ENCODE measurements around the gene RING1. TPM values are rescaled to one million over a fixed set of nuclear protein-coding genes. Genes with fewer than 3 reads are reported as not detected.
A peak's percentile ranks its signal among the peaks of the same experiment; 100 is the strongest.

Gene RING1
- total and polyA plus RNA-seq, 10 of the 15 experiments (the other 5 are each of a cell fraction or from before 2014, with no cell fraction given), result 2.0 to 27.2 (median 15.8) TPM

GRCh38 chr6:33241968-33242367, 33.7 kb downstream of the RING1 start (continued):
- TF ChIP-seq BHLHE40 (IDR thresholded peaks at IDR 0.05; ENCODE audit: borderline replicate concordance in 1 of 2, low read depth in 2 of 2, low read length in 1 of 2), result peak in 1 of 2 experiments; percentile 14; a peak in 1 of 4 replicates

- Histone ChIP-seq H3K9ac (ENCODE audit: control insufficient read depth, insufficient read depth, low read length) (no peak overlapping the region), H3K4me2 (ENCODE audit: control insufficient read depth, insufficient read depth) (no peak overlapping the region), H3K27me3 (replicated peaks in 1 of 2; ENCODE audit: control insufficient read depth in 2 of 2, insufficient read depth in 2 of 2, low read length in 1 of 2) (no peaks in the 10 kb centered on the region), H4K20me1 (ENCODE audit: control insufficient read depth, insufficient read depth) (no peaks in the 10 kb centered on the region), H3K4me3 (no peak overlapping the region), H2AFZ (ENCODE audit: control insufficient read depth, low read depth, low read length) (no peak overlapping the region), H3K27ac (ENCODE audit: control insufficient read depth, insufficient read depth) (no peak overlapping the region), H3K79me2 (ENCODE audit: control insufficient read depth, insufficient read depth, low read length) (no peaks in the 10 kb centered on the region), H3K9me3 (replicated peaks; ENCODE audit: control insufficient read depth, insufficient read depth, low read length) (no peaks in the 10 kb centered on the region), H3K4me1 (ENCODE audit: control insufficient read depth, insufficient read depth, low read length) (peaks cover under 1% of the 10 kb centered on the region; the same call in 1 of the 2 replicates), H3K36me3 (ENCODE audit: control insufficient read depth in 2 of 2, insufficient read depth in 2 of 2, low read length in 1 of 2) (no peaks in the 10 kb centered on the region)
- no peak for ATAC-seq
- no TSS peak for BruUV-seq (replicated peaks)
- DNase-seq (ENCODE audit: low read depth, low spot score), result no peak
- 0% methylated on average over 1 of the region's 1 CpG for WGBS (ENCODE audit: insufficient coverage, insufficient replicate concordance, low lambda C conversion rate, missing lambda C conversion rate)
- ChIA-PET POLR2A (interaction anchor here (1.0 kb wide), 1 partner anchor 125 kb away, joined by 3 read pairs; no protein-coding TSS in a partner anchor), CTCF (no interaction called here), SMC1A (ENCODE audit: uncharacterized antibody, unreplicated experiment) (interaction anchor here (0.8 kb wide), 1 partner anchor 833 kb away, joined by 3 read pairs; no protein-coding TSS in a partner anchor), RAD21 (ENCODE audit: unreplicated experiment) (interaction anchor here (1.1 to 1.4 kb wide), 2 partner anchors 71 to 93 kb away, joined by 3 to 4 read pairs; no protein-coding TSS in a partner anchor)
- in situ Hi-C loops (cut with MboI) (no loop called here), intact Hi-C loops (cut with micrococcal nuclease; ENCODE audit: unreplicated experiment) (no loop called here)
- TF ChIP-seq PML (IDR thresholded peaks at IDR 0.05; ENCODE audit: low read length) (no peak), E2F8 (IDR thresholded peaks at IDR 0.05; ENCODE audit: low read depth, partially characterized antibody) (no peak), CREB1 (IDR thresholded peaks at IDR 0.05; ENCODE audit: low read depth) (no peak), ZZZ3 (IDR thresholded peaks at IDR 0.05; ENCODE audit: control insufficient read depth, insufficient read length, low read depth) (no peak), SRF (IDR thresholded peaks at IDR 0.05; ENCODE audit: low read depth in 2 of 2, low read length in 2 of 2) (no peak), CTCF (IDR thresholded peaks at IDR 0.05 in 2 of 3, conservative IDR thresholded peaks at IDR 0.05 in 1 of 3; ENCODE audit: control insufficient read depth in 2 of 3, extremely low read depth in 1 of 3, insufficient read depth in 1 of 3, low read depth in 3 of 3, low read length in 3 of 3) (no peak)
- no peak for FAIRE-seq
Observed at GRCh38 chr6:33243476-33243875, 35.2 kb downstream of the RING1 start.
